ENCODE results near the gene KRT17. TPM values are rescaled to one million over a fixed set of nuclear protein-coding genes. Genes with fewer than 3 reads are reported as not detected.
"Not testable (repeated sequence)": the region's sequence is repeated elsewhere in the genome, so short reads cannot be mapped to it uniquely, and the experiment has no call there.

The KRT17 gene
- total RNA-seq, 1 donor from 2014 or later = not detected

GRCh38 chr17:41617698-41618097, 6.7 kb downstream of the KRT17 start:
- DNase-seq = no peak
- H3K36me3 ChIP-seq = no peaks in the 10 kb centered on the region
- TF ChIP-seq, protein P1, sequence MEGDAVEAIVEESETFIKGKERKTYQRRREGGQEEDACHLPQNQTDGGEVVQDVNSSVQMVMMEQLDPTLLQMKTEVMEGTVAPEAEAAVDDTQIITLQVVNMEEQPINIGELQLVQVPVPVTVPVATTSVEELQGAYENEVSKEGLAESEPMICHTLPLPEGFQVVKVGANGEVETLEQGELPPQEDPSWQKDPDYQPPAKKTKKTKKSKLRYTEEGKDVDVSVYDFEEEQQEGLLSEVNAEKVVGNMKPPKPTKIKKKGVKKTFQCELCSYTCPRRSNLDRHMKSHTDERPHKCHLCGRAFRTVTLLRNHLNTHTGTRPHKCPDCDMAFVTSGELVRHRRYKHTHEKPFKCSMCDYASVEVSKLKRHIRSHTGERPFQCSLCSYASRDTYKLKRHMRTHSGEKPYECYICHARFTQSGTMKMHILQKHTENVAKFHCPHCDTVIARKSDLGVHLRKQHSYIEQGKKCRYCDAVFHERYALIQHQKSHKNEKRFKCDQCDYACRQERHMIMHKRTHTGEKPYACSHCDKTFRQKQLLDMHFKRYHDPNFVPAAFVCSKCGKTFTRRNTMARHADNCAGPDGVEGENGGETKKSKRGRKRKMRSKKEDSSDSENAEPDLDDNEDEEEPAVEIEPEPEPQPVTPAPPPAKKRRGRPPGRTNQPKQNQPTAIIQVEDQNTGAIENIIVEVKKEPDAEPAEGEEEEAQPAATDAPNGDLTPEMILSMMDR (IDR thresholded peaks at IDR 0.05; ENCODE audit: borderline replicate concordance) = no peak
- no peak overlapping the region for H3K4me3 ChIP-seq
- intact Hi-C loops (cut with micrococcal nuclease) = no loop called here
- peaks cover 95% of the 10 kb centered on the region for H3K27me3 ChIP-seq (ENCODE audit: low read depth)
- H3K4me1 ChIP-seq = no peaks in the 10 kb centered on the region
- H3K27ac ChIP-seq (replicated peaks) = no peak overlapping the region
- no peaks in the 10 kb centered on the region for H3K9me3 ChIP-seq (replicated peaks)

GRCh38 chr17:41617136-41617535, 7.2 kb downstream of the KRT17 start:
- no peaks in the 10 kb centered on the region for H3K36me3 ChIP-seq
- TF ChIP-seq, protein P1 (IDR thresholded peaks at IDR 0.05; ENCODE audit: borderline replicate concordance) = no peak
- no peak for DNase-seq
- peaks cover 95% of the 10 kb centered on the region for H3K27me3 ChIP-seq (ENCODE audit: low read depth)
- intact Hi-C loops (cut with micrococcal nuclease) = no loop called here
- no peaks in the 10 kb centered on the region for H3K4me1 ChIP-seq
- H3K4me3 ChIP-seq = no peak overlapping the region
- H3K27ac ChIP-seq (replicated peaks) = no peak overlapping the region
- H3K9me3 ChIP-seq (replicated peaks) = no peaks in the 10 kb centered on the region

GRCh38 chr17:41616486-41616885, 7.9 kb downstream of the KRT17 start:
- H3K4me3 ChIP-seq; DNase-seq; H3K36me3 ChIP-seq; H3K4me1 ChIP-seq; H3K9me3 ChIP-seq (replicated peaks); H3K27ac ChIP-seq (replicated peaks); intact Hi-C loops (cut with micrococcal nuclease): not testable (repeated sequence)
- peaks cover 95% of the 10 kb centered on the region for H3K27me3 ChIP-seq (ENCODE audit: low read depth)

- Histone ChIP-seq H3K9me3 (replicated peaks) (no peaks in the 10 kb centered on the region), H3K27ac (replicated peaks) (no peak overlapping the region), H3K27me3 (ENCODE audit: low read depth) (peaks cover 98% of the 10 kb centered on the region), H3K4me3 (no peak overlapping the region), H3K4me1 (no peaks in the 10 kb centered on the region), H3K36me3 (no peaks in the 10 kb centered on the region)
- no peak for DNase-seq
- TF ChIP-seq, protein P1 (IDR thresholded peaks at IDR 0.05; ENCODE audit: borderline replicate concordance) = no peak
- intact Hi-C loops (cut with micrococcal nuclease) = no loop called here
Measured at GRCh38 chr17:41615454-41615853, 8.9 kb downstream of the KRT17 start.

- H3K27ac ChIP-seq (replicated peaks); DNase-seq; H3K36me3 ChIP-seq; intact Hi-C loops (cut with micrococcal nuclease); H3K4me3 ChIP-seq; H3K4me1 ChIP-seq; H3K9me3 ChIP-seq (replicated peaks): not testable (repeated sequence)
- peaks cover 98% of the 10 kb centered on the region for H3K27me3 ChIP-seq (ENCODE audit: low read depth)
Measured at GRCh38 chr17:41614767-41615166, 9.6 kb downstream of the KRT17 start.

DNA sequence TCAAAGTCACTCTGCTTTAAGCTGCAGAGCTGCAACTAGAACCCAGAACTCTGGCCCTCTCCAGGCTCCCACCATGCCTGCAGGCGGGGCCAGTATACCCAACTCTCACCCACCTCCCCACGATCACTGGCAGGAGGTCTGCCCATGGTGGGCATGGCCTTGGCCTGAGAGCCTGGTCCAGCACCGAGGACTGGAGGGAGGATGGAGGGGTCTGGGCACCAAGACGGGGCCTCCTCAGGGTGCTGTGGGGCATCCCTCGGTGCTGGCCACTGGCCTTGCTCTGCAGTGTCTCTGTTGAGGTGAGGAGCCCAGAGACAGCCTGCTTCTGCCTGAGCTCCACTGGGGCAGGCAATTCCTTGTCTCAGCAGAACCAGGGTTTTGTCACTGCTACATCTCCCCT, 10.3 kb downstream of the KRT17 start:
- no peak overlapping the region for H3K27ac ChIP-seq (replicated peaks)
- peaks cover 94% of the 10 kb centered on the region for H3K27me3 ChIP-seq (ENCODE audit: low read depth)
- DNase-seq = no peak
- H3K4me3 ChIP-seq = no peak overlapping the region
- H3K4me1 ChIP-seq = no peaks in the 10 kb centered on the region
- H3K36me3 ChIP-seq = no peaks in the 10 kb centered on the region
- H3K9me3 ChIP-seq (replicated peaks) = no peaks in the 10 kb centered on the region
- TF ChIP-seq, protein P1 (IDR thresholded peaks at IDR 0.05; ENCODE audit: borderline replicate concordance) = no peak
- intact Hi-C loops (cut with micrococcal nuclease) = no loop called here

Data from left ventricle myocardium inferior (tissue), 1 donor.